Glutamatergic neuron (in vitro differentiated cells): ENCODE data around the gene SLCO3A1. TPM values are rescaled to one million over a fixed set of nuclear protein-coding genes. Genes with fewer than 3 reads are reported as not detected.

Experiments
- DNase-seq: peaks from one replicate; pipeline ENCODE4 v3.0.0; 2022
- H3K27ac Mint-ChIP-seq: one replicate; pipeline ENCODE4 v1.8.0; 2020; ENCODE audit warnings: mild to moderate bottlenecking, mixed read lengths, inconsistent platforms; ENCODE audit not compliant: unreplicated experiment
- H3K27me3 Mint-ChIP-seq: one replicate; pipeline ENCODE4 v1.8.0; 2020; ENCODE audit warnings: mild to moderate bottlenecking, moderate library complexity, mixed read lengths, inconsistent platforms; ENCODE audit not compliant: unreplicated experiment
- H3K36me3 Mint-ChIP-seq: one replicate; pipeline ENCODE4 v1.8.0; 2020; ENCODE audit warnings: mild to moderate bottlenecking, mixed read lengths, inconsistent platforms; ENCODE audit not compliant: unreplicated experiment
- H3K4me1 Mint-ChIP-seq: one replicate; pipeline ENCODE4 v1.8.0; 2020; ENCODE audit warnings: mild to moderate bottlenecking, low read depth, mixed read lengths, inconsistent platforms; ENCODE audit not compliant: unreplicated experiment
- H3K4me3 Mint-ChIP-seq: one replicate; pipeline ENCODE4 v1.8.0; 2020; ENCODE audit warnings: mild to moderate bottlenecking, mixed read lengths, inconsistent platforms; ENCODE audit not compliant: unreplicated experiment
- H3K9me3 Mint-ChIP-seq: one replicate; pipeline ENCODE4 v1.8.0; 2020; ENCODE audit warnings: mild to moderate bottlenecking, moderate library complexity, mixed read lengths, inconsistent platforms; ENCODE audit not compliant: unreplicated experiment
- total RNA-seq: library from RNA; stranded (reverse); fragmentation: NEBNext Ultra II Directional; extraction: Animal tissue kit (Norgen Biotek cat#: 25700); gene quantifications from one replicate; pipeline ENCODE4 v1.2.1, GENCODE V29; 2021; ENCODE audit not compliant: unreplicated experiment
- TF ChIP-seq, protein P1 (sequence below): fragments of 200-600 bp; sonication (generic); IDR thresholded peaks from one replicate; pipeline ENCODE4 v1.5.0; 2021; ENCODE audit not compliant: partially characterized antibody, unreplicated experiment

Gene SLCO3A1
- total RNA-seq, 1 donor from 2014 or later: 27.9 TPM

DNA sequence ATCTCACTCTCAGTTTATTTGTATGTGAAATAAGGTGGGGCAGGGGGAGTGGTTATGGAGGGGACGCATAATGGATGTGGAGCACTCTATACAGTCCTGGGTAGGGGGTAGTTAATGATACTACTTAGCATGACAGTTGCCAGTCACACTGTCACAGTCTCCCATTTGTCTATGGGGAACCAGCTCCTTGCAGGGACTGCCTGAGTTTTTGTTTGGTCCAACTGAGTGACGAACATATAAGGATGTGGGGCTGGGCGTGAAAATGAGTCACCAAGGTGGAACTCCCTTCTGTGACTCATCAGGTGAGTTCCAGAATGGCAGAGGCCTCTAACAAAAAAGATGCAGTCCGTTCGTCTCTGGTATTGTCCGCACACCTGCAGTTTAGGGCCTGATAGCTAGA is 304.9 kb downstream of the SLCO3A1 start:
- peaks cover 14% of the 10 kb centered on the region for H3K4me1 Mint-ChIP-seq

DNA sequence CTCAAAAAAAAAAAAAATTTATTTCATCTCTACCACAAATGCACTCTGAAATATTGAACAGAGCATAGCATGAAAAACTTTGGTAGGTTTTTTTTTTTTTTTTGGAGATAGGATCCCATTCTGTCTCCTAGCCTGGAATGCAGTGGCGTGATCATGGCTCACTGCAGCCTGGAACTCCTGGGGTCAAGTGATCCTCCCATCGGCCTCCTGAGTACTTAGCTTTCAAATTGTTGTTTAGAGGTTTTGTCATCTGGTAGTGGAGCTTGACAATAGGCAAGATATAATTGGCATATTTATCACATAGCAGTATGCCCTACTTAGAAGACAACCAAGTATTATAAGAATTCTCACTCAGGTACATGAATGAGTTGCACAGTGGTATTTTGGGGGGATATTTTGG is 306.0 kb downstream of the SLCO3A1 start:
- peaks cover 14% of the 10 kb centered on the region for H3K4me1 Mint-ChIP-seq

More for the DNA sequence above, 304.9 kb downstream of the SLCO3A1 start:
- H3K9me3 Mint-ChIP-seq: peaks cover 5% of the 10 kb centered on the region
- H3K27me3 Mint-ChIP-seq: peaks cover 6% of the 10 kb centered on the region
- TF ChIP-seq, protein P1, sequence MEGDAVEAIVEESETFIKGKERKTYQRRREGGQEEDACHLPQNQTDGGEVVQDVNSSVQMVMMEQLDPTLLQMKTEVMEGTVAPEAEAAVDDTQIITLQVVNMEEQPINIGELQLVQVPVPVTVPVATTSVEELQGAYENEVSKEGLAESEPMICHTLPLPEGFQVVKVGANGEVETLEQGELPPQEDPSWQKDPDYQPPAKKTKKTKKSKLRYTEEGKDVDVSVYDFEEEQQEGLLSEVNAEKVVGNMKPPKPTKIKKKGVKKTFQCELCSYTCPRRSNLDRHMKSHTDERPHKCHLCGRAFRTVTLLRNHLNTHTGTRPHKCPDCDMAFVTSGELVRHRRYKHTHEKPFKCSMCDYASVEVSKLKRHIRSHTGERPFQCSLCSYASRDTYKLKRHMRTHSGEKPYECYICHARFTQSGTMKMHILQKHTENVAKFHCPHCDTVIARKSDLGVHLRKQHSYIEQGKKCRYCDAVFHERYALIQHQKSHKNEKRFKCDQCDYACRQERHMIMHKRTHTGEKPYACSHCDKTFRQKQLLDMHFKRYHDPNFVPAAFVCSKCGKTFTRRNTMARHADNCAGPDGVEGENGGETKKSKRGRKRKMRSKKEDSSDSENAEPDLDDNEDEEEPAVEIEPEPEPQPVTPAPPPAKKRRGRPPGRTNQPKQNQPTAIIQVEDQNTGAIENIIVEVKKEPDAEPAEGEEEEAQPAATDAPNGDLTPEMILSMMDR: no peak
- no peak overlapping the region for H3K4me3 Mint-ChIP-seq
- no peak for DNase-seq
- H3K36me3 Mint-ChIP-seq: peaks cover 12% of the 10 kb centered on the region
- H3K27ac Mint-ChIP-seq: no peak overlapping the region

DNA sequence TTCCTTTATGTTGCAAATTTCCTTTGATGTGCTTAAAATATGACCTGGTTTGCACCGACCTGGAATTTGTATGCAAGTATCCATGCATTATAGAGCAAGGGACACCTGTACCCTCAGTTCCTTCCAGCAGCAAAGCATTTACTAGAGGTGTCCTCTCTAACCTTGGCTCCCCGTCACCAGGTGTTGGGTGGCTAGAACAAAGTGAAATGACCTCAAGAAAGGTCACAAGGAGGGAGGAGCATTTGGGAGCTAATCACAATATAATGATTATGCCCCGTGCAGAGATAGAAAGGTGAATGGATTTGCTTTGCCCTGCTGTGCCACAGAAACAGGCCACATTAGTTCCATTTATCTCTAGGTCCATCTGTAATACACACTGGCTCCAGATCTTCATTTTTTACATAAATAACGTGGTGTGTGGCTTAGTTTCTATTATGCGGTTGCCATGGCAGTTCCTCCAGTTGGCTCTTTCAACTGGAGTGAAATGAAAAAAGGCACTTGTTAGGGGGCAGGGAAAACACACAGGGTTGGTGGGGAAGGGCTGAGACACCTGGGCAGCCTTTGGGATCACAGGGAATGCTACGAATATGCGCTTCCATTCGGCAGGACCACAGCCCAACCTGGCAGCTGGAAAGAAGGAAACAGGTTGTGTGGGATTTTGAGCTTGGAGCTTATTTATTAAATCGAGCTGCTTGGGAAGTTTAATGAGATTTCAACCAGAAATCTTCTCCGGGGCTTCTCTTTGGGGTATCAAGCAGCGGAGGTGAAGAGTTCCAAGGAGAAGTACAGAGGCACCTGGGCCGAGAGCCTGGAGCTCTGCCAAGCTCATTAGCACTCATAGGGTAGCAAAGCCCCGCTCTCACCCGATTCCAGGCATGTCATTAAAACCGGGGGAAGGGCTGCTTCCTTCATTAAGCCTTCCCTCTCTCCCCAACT is 306.7 kb downstream of the SLCO3A1 start:
- DNase-seq: no peak
- Mint-ChIP-seq H3K4me1 (peaks cover 14% of the 10 kb centered on the region), H3K4me3 (no peak overlapping the region), H3K27me3 (no peaks in the 10 kb centered on the region), H3K27ac (no peak overlapping the region), H3K36me3 (no peaks in the 10 kb centered on the region), H3K9me3 (peaks cover 3% of the 10 kb centered on the region)
- TF ChIP-seq, protein P1: no peak

More for the DNA sequence above, 306.0 kb downstream of the SLCO3A1 start:
- Mint-ChIP-seq H3K27ac (no peak overlapping the region), H3K27me3 (peaks cover 4% of the 10 kb centered on the region), H3K9me3 (peaks cover 5% of the 10 kb centered on the region), H3K36me3 (peaks cover 4% of the 10 kb centered on the region), H3K4me3 (no peak overlapping the region)
- DNase-seq: no peak
- TF ChIP-seq, protein P1: no peak

DNA sequence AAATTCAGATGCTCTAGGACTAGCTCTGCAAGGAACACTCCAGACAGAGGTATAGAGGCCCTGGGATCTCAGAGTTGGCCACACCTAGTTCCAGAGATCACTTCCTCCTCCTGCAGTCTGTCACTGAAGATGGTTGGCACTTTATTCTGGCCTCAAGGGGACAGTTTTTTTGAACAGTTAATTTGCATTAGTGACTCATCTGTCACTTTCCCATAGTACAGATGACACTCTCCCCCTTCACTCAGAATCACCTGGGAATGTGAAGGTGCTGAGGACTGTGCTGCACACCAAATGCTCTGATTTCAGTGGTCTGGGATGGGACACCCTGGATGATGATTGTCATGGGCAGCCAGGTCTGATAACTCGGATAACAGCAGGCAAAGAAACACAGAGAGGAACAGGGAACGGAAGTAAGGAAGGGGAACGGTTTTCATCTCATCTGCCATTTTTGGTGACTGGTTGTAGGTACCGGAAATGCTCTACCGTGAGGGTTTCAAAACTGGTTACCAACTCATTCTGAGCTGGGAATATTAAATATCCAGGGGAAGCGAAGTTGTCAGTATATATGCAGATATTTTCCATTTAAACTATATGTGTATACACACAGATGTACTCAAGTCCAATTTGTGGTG is 307.6 kb downstream of the SLCO3A1 start:
- no peaks in the 10 kb centered on the region for H3K36me3 Mint-ChIP-seq
- H3K9me3 Mint-ChIP-seq: peaks cover 7% of the 10 kb centered on the region
- H3K4me1 Mint-ChIP-seq: peaks cover 21% of the 10 kb centered on the region
- no peak for DNase-seq
- TF ChIP-seq, protein P1: no peak
- H3K27me3 Mint-ChIP-seq: no peaks in the 10 kb centered on the region
- no peak overlapping the region for H3K27ac Mint-ChIP-seq
- H3K4me3 Mint-ChIP-seq: no peak overlapping the region
